HG02973 (cell line): Measurements from ENCODE around the gene MEIS1.

Source experiments
- ATAC-seq: cut with Tn5 transposase; IDR thresholded peaks from one replicate; pipeline ENCODE4 v1.9.1; 2021; ENCODE audit warnings: moderate library complexity; ENCODE audit not compliant: unreplicated experiment

MEIS1 gene

GRCh38 chr2:66498289-66498975 is 63.5 kb downstream of the MEIS1 start:
- no peak for ATAC-seq

- ATAC-seq = no peak
Measured at GRCh38 chr2:66501267-66501666, 66.3 kb downstream of the MEIS1 start.

- ATAC-seq = no peak
Measured at GRCh38 chr2:66506265-66506664, 71.3 kb downstream of the MEIS1 start.

GRCh38 chr2:66507673-66508201 is 72.8 kb downstream of the MEIS1 start:
- ATAC-seq = no peak

- no peak for ATAC-seq
Measured at GRCh38 chr2:66508484-66509071, 73.7 kb downstream of the MEIS1 start.

- no peak for ATAC-seq
Measured at GRCh38 chr2:66509326-66509811, 74.4 kb downstream of the MEIS1 start.

- no peak for ATAC-seq
Measured at GRCh38 chr2:66512626-66513025, 77.7 kb downstream of the MEIS1 start.

GRCh38 chr2:66515743-66516142 is 80.8 kb downstream of the MEIS1 start:
- ATAC-seq = no peak

- no peak for ATAC-seq
Measured at GRCh38 chr2:66516499-66516898, 81.6 kb downstream of the MEIS1 start.

GRCh38 chr2:66517772-66518171 is 82.8 kb downstream of the MEIS1 start:
- ATAC-seq = no peak

- no peak for ATAC-seq
Measured at GRCh38 chr2:66519264-66519843, 84.4 kb downstream of the MEIS1 start.

- ATAC-seq = no peak
Measured at GRCh38 chr2:66521291-66521922, 86.5 kb downstream of the MEIS1 start.

GRCh38 chr2:66522611-66523376 is 87.9 kb downstream of the MEIS1 start:
- no peak for ATAC-seq

GRCh38 chr2:66523377-66523969 is 88.5 kb downstream of the MEIS1 start:
- ATAC-seq = no peak

GRCh38 chr2:66523990-66524389 is 89.1 kb downstream of the MEIS1 start:
- ATAC-seq = no peak

- ATAC-seq = no peak
Measured at GRCh38 chr2:66525606-66526005, 90.7 kb downstream of the MEIS1 start.

- ATAC-seq = no peak
Measured at GRCh38 chr2:66526180-66526579, 91.3 kb downstream of the MEIS1 start.

- no peak for ATAC-seq
Measured at GRCh38 chr2:66528974-66529724, 94.2 kb downstream of the MEIS1 start.

GRCh38 chr2:66530651-66531050 is 95.7 kb downstream of the MEIS1 start:
- ATAC-seq = no peak

- ATAC-seq = no peak
Measured at GRCh38 chr2:66531155-66531554, 96.2 kb downstream of the MEIS1 start.
